ENCODE data around the gene FRRS1L. TPM values are rescaled to one million over a fixed set of nuclear protein-coding genes. Genes with fewer than 3 reads are reported as not detected.

Gene FRRS1L
- total and polyA plus RNA-seq, 2 of the 13 experiments (the other 11 are each of a cell fraction or from before 2014, with no cell fraction given) = 0.02 to 0.03 TPM

GRCh38 chr9:109122726-109123621 is 44.1 kb downstream of the FRRS1L start (continued):
- TF ChIP-seq BCL3 (CRISPR knock-in tag; IDR thresholded peaks at IDR 0.05) (0 out of 2 replicates have a peak, but pooled peaks have one; percentile 44), HOXA3 (CRISPR knock-in tag; IDR thresholded peaks at IDR 0.05) (0 out of 2 replicates have a peak, but pooled peaks have one; percentile 15), KDM1A (CRISPR knock-in tag; IDR thresholded peaks at IDR 0.05) (peak; percentile 35; the same call in 1 of the 2 replicates), CC2D1A (CRISPR knock-in tag; IDR thresholded peaks at IDR 0.05) (no peak), HNF4G (IDR thresholded peaks at IDR 0.05; ENCODE audit: borderline replicate concordance, low read depth, low read length) (peak; percentile 28; the same call in 1 of the 2 replicates), HNF4G (CRISPR knock-in tag; IDR thresholded peaks at IDR 0.05; ENCODE audit: borderline replicate concordance, low read depth) (no peak), ARID4A (CRISPR knock-in tag; IDR thresholded peaks at IDR 0.05; ENCODE audit: borderline replicate concordance) (peak; percentile 26; the same call in 1 of the 2 replicates), CEBPB (IDR thresholded peaks at IDR 0.05; ENCODE audit: borderline replicate concordance, low read depth, low read length) (peak; percentile 88), ZMYM4 (CRISPR knock-in tag; IDR thresholded peaks at IDR 0.05) (peak; percentile 62), HNF4A (CRISPR knock-in tag; IDR thresholded peaks at IDR 0.05) (peak; percentile 74), ZMYM3 (CRISPR knock-in tag; IDR thresholded peaks at IDR 0.05) (0 out of 2 replicates have a peak, but pooled peaks have one; percentile 57), MAFG (CRISPR knock-in tag; IDR thresholded peaks at IDR 0.05) (0 out of 2 replicates have a peak, but pooled peaks have one; percentile 65), KLF16 (CRISPR knock-in tag; IDR thresholded peaks at IDR 0.05) (no peak), TP53 (CRISPR knock-in tag; conservative IDR thresholded peaks at IDR 0.05) (0 out of 2 replicates have a peak, but pooled peaks have one; percentile 42), TEAD2 (CRISPR knock-in tag; IDR thresholded peaks at IDR 0.05) (no peak), HDAC2 (CRISPR knock-in tag; IDR thresholded peaks at IDR 0.05) (0 out of 2 replicates have a peak, but pooled peaks have one; percentile 44), ZNF644 (CRISPR knock-in tag; IDR thresholded peaks at IDR 0.05; ENCODE audit: low read depth) (peak; percentile 82), SALL1 (CRISPR knock-in tag; IDR thresholded peaks at IDR 0.05) (peak; percentile 10; the same call in 1 of the 2 replicates), CEBPG (CRISPR knock-in tag; IDR thresholded peaks at IDR 0.05) (peak; percentile 93), NCOR1 (IDR thresholded peaks at IDR 0.05; ENCODE audit: borderline replicate concordance, low read length) (0 out of 2 replicates have a peak, but pooled peaks have one; percentile 26), PHF21A (CRISPR knock-in tag; IDR thresholded peaks at IDR 0.05) (0 out of 2 replicates have a peak, but pooled peaks have one; percentile 33), NFE2L2 (IDR thresholded peaks at IDR 0.05; ENCODE audit: low read length) (peak; percentile 87), EP300 (IDR thresholded peaks at IDR 0.05; ENCODE audit: low read depth in 2 of 2, low read length in 2 of 2) (peak in 1 of 2 experiments; percentile 21; a peak in 1 of 4 replicates), EP300 (CRISPR knock-in tag; IDR thresholded peaks at IDR 0.05; ENCODE audit: borderline replicate concordance) (no peak), ELF1 (CRISPR knock-in tag; IDR thresholded peaks at IDR 0.05) (no peak)

All from HepG2 (cell line).